ENCODE measurements around the gene THTPA.

DNA sequence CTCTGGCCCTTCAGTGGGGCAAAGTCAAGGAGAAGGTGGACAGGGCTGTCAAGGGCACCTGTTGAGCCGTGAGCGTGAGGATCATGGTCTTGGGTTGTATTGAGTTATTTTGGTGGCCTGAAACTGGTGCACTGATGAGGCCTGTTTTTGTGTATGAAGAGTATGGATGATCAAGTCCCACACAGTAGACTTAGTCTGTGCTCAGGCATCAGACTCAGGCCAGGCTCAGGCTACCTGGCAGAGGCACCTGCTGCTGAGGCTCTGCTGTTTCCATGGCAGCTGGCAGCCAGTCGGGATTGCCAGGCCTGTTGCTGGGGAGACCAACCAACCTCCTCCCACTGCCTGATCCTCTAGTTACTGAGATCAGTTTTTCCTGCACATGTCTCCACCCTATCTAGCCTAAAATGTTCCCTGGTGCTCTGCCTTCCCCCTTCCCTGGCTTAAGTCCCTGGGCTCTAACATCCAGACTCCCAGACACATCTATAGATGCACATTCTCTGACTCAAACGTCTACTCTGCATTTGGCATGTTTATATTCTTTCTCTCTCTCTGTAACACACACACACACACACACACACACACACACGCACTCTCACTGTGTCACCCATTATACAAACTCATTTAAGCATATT is 17.4 kb downstream of the THTPA start:
- TF ChIP-seq, protein P1, sequence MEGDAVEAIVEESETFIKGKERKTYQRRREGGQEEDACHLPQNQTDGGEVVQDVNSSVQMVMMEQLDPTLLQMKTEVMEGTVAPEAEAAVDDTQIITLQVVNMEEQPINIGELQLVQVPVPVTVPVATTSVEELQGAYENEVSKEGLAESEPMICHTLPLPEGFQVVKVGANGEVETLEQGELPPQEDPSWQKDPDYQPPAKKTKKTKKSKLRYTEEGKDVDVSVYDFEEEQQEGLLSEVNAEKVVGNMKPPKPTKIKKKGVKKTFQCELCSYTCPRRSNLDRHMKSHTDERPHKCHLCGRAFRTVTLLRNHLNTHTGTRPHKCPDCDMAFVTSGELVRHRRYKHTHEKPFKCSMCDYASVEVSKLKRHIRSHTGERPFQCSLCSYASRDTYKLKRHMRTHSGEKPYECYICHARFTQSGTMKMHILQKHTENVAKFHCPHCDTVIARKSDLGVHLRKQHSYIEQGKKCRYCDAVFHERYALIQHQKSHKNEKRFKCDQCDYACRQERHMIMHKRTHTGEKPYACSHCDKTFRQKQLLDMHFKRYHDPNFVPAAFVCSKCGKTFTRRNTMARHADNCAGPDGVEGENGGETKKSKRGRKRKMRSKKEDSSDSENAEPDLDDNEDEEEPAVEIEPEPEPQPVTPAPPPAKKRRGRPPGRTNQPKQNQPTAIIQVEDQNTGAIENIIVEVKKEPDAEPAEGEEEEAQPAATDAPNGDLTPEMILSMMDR (IDR thresholded peaks at IDR 0.05; ENCODE audit: insufficient read depth, low read length), result no peak
- TF ChIP-seq POLR2AphosphoS5 (IDR thresholded peaks at IDR 0.05; ENCODE audit: low read depth) (no peak), REST (IDR thresholded peaks at IDR 0.05; ENCODE audit: insufficient replicate concordance, low read depth) (no peak), GABPA (IDR thresholded peaks at IDR 0.05; ENCODE audit: low read depth) (no peak)
